GM08714 (cell line): ENCODE results near the gene ZNF764.
A peak's percentile ranks its signal among the peaks of the same experiment; 100 is the strongest.

Experiments used
- H3K4me3 ChIP-seq: fragments of 200-500 bp; sonication (Bioruptor generic); 2 replicates; pipeline ENCODE4 v1.5.1; 2014; ENCODE audit warnings: mild to moderate bottlenecking, low read length, inconsistent platforms
- ZNF274 ChIP-seq: IDR thresholded peaks from 2 replicates; pipeline ENCODE4 v1.6.1; 2012; ENCODE audit warnings: mild to moderate bottlenecking, low read depth, low read length

ZNF764 gene

DNA sequence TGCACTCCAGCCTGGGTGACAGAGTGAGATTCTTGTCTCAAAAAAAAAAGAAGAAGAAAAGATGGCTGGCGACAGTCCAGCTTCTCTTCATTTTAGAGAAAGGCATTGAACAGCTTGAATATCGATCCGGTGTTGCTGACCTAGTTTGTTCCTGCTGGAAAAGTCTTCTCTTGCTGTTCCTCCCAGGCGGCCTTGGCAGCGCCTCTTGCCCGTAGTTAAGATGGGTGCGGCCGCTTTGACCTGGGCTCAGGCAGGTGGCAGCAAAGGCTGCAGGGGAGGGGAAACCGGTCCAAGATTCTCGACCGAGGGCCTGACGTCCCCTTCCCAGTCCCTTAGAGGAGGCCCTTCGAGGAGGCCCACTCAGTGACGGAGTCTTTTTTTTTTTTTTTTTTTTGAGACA lies 3.8 kb upstream of the ZNF764 start:
- H3K4me3 ChIP-seq = peak overlapping the region; percentile 47; the same call in 1 of the 2 replicates
- no peak for TF ChIP-seq ZNF274

DNA sequence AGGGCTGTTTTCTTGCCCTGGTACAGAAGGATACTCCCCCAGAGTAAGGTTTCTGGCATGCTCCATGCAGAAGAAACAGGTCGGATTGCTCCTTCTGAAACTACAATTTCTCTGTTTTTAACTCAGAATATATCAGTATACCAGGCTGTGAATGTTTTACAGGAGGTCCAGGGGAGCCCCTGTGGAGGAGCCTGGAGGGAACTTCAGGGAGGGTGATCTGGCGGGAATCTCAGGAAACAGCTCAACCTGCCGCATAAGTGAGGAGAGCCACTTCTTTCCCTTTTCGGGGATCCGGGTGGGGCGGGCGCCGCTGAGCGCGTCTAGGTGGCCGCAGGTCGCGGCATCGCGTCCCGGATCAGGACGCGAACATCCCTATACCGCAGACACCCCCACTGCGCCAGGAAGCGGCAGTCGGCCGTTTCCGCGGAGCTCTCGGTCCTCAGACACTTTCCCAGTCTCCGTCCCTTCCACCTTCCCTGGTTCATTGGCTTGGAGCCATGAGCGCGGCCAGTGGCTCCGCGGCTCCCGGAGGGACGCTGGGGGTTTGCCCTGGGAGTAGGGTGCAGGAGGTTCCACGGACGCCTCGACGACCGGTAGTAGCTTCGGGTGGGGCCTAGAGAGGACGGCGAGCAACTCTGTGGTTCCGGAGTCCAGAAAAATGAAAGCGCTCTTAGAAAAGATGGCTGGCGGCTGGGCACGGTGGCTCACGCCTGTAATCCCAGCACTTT lies 3.1 kb upstream of the ZNF764 start:
- peak overlapping the region; percentile 47; the same call in 1 of the 2 replicates for H3K4me3 ChIP-seq
- TF ChIP-seq ZNF274 = no peak

DNA sequence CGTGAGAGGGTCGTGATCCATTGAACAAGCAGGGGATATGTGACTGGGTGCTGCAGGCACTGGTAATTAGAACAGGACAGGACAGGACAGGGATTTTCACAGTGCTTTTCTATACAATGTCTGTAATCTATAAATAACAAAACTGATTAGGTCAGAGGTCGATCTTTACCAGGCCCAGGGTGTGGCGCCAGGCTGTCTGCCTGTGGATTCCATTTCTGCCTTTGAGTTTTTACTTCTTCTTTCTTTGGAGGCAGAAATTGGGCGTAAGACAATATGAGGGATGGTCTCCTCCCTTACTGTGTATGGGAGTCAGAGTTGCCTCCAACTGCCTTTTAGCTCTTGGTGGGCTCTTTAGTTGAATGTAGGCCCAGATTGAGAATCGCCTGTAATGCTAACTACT lies 1.5 kb upstream of the ZNF764 start:
- no peak overlapping the region for H3K4me3 ChIP-seq
- TF ChIP-seq ZNF274 = no peak

DNA sequence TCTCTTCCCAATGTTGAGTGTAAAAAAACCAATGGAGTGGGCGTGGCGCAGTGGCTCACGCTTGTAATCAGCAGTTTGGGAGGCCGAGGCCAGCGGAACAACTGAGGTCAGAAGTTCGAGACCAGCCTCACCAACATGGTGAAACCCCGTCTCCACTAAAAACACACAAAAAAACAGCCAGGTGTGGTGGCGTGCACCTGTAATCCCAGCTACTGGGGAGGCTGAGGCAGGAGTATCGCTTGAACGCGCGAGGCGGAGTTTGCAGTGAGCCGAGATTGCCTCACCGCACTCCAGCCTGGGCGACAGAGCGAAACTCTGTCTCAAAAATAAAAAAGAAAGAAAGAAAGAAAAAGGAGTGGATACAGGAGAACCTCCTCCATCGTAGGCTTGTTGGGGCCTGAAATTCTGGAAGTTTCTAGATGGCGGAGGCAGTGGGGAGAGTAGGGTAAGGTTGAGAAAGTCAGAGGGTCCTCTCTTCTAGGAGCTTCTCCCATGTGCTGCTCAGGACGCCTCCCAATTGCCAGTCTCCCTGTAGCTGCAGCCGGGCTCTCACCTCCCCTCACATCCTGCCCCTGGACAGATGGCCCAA lies 709 bp upstream of the ZNF764 start:
- peak overlapping the region; percentile 9; the same call in 1 of the 2 replicates for H3K4me3 ChIP-seq
- no peak for TF ChIP-seq ZNF274

DNA sequence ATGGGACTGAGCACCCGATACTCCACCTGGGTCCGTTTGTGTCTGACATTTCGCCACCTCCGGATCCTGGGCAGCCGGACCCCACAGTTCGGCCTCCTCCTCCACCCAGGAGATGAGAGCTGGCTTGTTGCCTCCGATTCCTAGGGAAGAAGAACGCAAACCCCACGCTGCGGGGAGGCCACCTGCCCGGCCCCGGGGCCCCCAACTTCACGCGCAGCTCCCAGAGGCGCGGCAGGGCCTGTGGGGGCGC lies 542 bp downstream of the ZNF764 start:
- no peak for TF ChIP-seq ZNF274
- H3K4me3 ChIP-seq = peak overlapping the region; percentile 78

DNA sequence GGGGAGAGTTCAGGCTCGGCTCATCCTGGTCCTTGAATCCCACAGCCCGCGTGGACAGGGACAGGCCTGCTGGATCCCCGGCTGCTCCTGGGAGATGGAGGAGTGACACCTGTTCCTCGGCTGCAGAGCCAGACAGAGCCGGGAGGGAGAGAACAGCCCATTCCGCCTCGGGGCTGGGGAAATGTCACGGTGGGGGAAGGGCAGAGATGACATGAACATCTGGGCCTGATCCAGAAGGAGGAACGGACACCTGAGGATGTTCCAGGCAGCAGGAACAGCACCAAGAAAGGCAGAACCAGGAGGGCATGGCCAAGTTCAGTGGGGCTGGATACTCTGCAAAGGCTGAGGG lies 2.1 kb downstream of the ZNF764 start:
- no peak for TF ChIP-seq ZNF274
- H3K4me3 ChIP-seq = no peak overlapping the region

DNA sequence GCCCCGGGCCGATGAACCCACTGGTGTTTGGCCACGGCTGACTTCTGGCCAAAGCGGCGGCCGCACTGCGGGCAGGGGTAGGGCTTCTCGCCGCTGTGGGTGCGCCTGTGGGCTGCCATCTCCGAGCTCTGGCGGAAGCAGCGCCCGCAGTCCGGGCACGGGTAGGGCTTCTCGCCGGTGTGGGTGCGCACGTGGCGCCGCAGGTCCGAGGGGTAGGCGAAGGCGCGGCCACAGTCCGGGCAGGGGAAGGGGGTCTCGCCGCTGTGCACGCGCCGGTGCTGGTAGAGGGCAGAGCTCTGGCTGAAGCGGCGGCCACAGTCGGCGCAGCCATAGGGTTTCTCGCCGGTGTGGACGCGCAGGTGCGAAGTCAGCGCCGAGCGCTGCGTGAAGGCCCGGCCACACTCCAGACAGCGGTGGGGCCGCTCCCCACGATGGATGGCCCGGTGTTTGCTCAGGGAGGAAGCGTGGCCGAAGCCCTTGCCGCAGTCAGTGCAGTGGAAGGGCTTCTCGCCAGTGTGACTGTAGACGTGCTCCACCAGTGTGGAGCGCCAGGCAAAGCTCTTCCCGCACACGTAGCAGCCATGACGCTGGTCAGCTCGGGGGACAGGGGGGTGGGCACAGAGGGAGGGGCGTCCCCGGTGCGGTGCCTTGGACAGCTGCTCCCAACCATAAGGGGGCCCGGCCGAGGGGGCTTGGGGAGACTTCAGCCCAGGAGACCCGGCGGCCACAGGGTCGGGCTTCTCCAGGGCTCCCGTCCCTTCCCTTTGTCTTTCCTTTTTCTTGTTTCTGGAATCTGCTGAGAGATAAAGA lies 2.7 kb downstream of the ZNF764 start:
- no peak overlapping the region for H3K4me3 ChIP-seq
- TF ChIP-seq ZNF274 = no peak

DNA sequence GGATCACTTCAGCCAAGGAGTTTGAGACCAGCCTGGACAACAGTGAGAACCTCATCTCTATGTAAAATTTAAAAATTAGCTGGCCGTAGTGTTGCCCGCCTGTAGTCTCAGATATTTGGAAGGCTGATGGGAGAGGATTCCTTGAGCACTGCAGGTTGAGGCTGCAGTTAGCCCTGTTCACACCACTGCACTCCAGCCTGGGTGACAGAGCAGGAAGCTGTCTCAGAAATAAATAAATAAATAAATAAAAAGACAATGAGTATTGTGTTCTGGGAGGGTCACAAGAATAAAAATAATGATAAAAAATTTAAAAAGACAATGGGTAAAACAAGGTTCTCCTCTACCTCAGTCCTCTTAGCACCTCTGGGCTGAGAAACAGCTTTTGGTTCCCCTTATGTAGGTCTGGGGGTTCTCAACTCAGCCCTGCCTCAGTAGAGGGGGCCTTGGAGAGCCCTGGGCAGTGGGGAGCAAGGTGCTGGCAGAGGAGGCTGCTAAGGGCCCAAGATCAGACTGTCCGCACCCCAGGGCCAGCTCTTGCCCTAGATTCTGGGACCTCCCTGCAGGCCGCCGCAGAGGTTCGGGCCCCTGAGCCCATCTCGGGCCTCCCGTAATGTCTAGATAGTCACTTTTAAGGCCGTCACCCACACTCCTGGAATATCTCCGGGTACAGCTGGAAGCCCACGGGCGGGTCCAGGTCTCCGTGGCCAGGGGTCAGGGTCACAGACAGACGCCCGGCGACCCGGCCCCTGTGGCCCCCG lies 3.4 kb downstream of the ZNF764 start:
- no peak overlapping the region for H3K4me3 ChIP-seq
- no peak for TF ChIP-seq ZNF274

DNA sequence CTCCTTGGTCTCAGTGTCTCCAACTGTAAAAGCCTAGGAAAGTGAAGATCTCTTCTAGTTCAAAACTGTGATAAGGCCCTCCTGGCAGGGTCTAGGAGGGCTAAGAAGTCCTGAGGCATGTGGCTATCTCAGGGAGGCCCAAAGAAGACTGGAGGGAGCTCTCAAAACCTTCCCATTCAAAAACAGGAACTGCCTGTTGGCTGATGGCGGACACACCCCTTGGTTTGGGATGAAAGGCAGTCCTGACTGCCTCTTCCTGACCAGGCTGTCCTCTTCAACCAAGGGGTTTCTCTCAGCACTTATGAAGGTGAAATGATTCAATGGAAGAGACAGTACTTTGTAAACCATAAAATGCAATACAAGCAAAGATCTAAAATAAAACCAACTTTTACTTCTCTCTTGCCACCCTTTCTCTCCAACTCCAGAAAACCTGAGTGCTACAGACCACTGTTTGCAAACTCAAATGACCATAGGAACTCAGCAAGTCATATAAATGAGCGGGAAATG lies 4.7 kb downstream of the ZNF764 start:
- TF ChIP-seq ZNF274 = no peak

DNA sequence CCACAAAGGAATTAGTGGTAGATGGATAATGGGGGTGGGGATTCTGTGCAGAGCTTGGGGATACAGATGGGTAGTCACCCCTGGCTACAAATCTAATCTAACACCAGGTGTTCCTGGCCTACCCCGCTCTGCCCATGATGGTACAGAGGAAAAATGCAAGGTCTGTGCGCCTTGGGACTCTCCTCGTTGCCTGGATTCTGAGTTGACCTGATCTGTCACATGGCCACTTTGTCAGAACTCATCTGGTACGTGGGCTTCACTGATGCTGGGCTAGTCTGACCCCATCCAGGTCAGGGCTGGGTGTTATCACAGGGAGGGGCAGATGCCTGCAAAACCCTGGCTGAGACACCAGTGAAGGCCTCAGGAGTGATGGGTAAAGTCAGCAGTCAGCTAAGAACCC lies 5.2 kb downstream of the ZNF764 start:
- no peak overlapping the region for H3K4me3 ChIP-seq
- no peak for TF ChIP-seq ZNF274

More for the DNA sequence above, 4.7 kb downstream of the ZNF764 start:
- no peak overlapping the region for H3K4me3 ChIP-seq

DNA sequence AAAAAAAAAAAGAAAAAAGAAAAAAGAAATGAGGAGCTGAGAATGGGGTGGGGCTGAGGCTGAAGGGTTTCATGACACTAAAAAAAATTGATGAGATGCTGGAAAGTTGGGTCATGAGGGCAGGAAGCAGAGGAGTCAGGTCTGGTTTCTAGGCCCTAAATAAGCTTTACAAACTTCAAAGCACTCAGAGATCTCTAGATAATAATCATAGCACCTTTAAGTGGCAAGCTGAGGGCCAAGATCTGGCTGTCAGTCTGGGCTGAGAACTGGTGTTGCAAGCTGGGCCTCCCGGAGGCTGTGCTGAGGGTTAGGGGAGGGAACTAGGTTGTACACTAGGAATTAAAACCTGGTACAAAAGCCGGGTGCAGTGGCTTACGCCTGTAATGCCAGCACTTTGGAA lies 6.4 kb downstream of the ZNF764 start:
- H3K4me3 ChIP-seq = no peak overlapping the region
- TF ChIP-seq ZNF274 = no peak

DNA sequence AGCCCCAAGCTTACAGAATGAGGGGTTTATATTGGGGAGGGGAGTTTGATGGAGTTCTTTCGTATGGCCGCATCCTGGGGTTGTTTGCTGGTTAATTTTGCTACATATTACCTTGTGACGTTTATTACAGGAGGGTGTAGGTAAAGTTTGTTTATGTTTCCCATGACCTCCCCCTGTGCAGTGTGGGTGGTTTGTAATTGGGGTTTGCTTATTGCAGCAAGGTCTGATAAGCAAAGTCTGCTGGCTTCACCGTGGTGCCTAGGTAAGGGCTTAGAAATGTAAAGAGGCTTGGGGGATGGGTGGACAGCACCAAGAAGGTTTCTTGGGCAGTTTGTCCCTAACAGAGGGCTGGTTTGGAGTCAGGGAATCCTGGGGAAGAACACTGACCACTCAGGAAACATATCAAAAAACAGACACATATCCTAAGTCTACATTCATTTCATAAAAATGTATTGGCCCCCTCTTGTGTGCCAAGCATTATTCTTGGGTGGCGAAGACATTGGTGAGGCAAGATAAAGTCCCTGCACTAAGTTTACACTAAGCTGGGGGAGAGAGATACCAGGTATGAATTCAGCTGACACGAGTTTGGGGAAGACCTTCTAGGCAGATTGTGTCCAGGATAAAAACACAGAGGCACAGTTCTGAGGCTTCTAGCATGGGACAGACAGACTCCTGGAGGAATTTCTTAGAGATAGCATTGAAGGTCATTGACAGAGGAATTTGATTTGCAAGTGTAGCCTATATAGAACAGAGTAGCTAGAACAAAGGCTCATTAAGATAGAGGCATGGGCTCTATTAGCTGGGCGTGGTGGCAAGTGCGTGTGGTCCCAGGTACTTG lies 9.5 kb downstream of the ZNF764 start:
- H3K4me3 ChIP-seq = no peak overlapping the region
- TF ChIP-seq ZNF274 = no peak

DNA sequence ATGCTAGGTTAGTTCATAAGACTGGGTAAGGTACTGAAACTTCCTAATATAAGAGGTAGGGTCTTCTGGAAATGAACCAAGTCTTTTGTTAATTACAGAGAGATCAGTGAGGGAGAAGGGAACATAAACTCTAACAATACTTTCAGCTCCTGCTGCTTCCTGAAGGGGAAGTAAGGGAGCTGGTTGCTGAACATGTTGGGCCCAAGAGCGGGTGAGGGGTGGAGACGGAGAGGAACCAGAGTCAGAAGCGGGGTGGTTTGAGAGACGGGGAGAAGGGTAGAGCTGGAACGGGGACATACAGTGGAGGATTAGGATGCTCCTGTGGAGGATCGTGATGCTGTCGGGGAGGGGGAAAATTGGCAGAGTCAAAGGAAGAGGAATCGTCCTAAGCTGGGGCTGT lies 12.1 kb downstream of the ZNF764 start:
- no peak for TF ChIP-seq ZNF274
- H3K4me3 ChIP-seq = no peak overlapping the region

DNA sequence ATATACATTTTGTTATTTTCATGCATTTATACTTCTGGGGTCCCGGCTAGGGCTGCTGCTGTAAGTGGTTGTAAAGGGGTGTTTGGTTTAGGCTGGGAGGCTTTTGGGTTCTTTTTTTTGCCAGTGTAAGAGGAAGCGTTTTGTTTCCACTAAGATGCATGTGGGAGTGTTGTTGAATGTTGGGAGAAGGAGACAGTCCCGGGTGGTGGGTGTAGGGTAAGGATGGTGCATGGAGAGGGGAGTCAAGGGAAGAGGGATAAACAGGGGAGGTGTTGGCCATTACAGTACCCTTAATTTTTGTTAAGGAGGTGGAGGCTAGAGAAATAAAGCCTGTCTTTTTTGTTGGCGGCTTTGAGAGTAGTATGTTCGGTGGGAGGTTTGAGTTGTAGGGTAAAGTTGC lies 15.1 kb downstream of the ZNF764 start:
- no peak for TF ChIP-seq ZNF274

More for the DNA sequence above, 15.1 kb downstream of the ZNF764 start:
- no peak overlapping the region for H3K4me3 ChIP-seq
